GM12891 (cell line): Measurements from ENCODE around the gene MED27.

Experiments used
- POLR2A ChIP-seq: IDR thresholded peaks from 2 replicates; pipeline ENCODE4 v1.6.1; 2011; ENCODE audit warnings: low read depth, low read length, control low read depth
- POLR2AphosphoS5 ChIP-seq: IDR thresholded peaks from 2 replicates; pipeline ENCODE4 v1.6.1; 2011; ENCODE audit warnings: low read depth, low read length, control low read depth
- SPI1 ChIP-seq: IDR thresholded peaks from 2 replicates; pipeline ENCODE4 v1.6.1; 2011; ENCODE audit warnings: low read depth, low read length, control low read depth
- TAF1 ChIP-seq: IDR thresholded peaks from 2 replicates; pipeline ENCODE4 v1.6.1; 2011; ENCODE audit warnings: low read depth, low read length, control low read depth

GRCh38 chr9:131872702-131873101 lies 207.0 kb downstream of the MED27 start:
- TF ChIP-seq POLR2A (no peak), POLR2AphosphoS5 (no peak), TAF1 (no peak), SPI1 (no peak)
